ENCODE measurements around the gene CHAC1. TPM values are rescaled to one million over a fixed set of nuclear protein-coding genes. Genes with fewer than 3 reads are reported as not detected.

Gene CHAC1
- total RNA-seq, 1 donor from 2014 or later: 25.3 TPM

GRCh38 chr15:40968290-40969085, 15.2 kb downstream of the CHAC1 start:
- Histone ChIP-seq H3K36me3 (no peaks in the 10 kb centered on the region), H3K9me3 (no peaks in the 10 kb centered on the region), H3K4me3 (no peak overlapping the region), H3K27me3 (no peaks in the 10 kb centered on the region), H3K27ac (no peak overlapping the region), H3K4me1 (peaks cover 25% of the 10 kb centered on the region)
- intact Hi-C loops (cut with DNase I): no loop called here
- TF ChIP-seq CTCF (IDR thresholded peaks at IDR 0.05) (no peak), POLR2A (IDR thresholded peaks at IDR 0.05) (no peak), POLR2AphosphoS5 (IDR thresholded peaks at IDR 0.05; ENCODE audit: insufficient read depth in 1 of 2, low read depth in 1 of 2) (no peak)
- DNase-seq (ENCODE audit: extremely low spot score in 2 of 2): no peak

- Histone ChIP-seq H3K9me3 (no peaks in the 10 kb centered on the region), H3K4me3 (no peak overlapping the region)
- intact Hi-C loops (cut with DNase I): no loop called here
Measured at GRCh38 chr15:40969363-40969762, 16.1 kb downstream of the CHAC1 start.

GRCh38 chr15:40974879-40975278, 21.6 kb downstream of the CHAC1 start:
- no peaks in the 10 kb centered on the region for H3K9me3 ChIP-seq
- intact Hi-C loops (cut with DNase I): no loop called here
- no peaks in the 10 kb centered on the region for H3K27me3 ChIP-seq
- H3K36me3 ChIP-seq: peaks cover 0 to 9% of the 10 kb centered on the region in 2 donors
- no peak overlapping the region for H3K27ac ChIP-seq
- H3K4me3 ChIP-seq: no peak overlapping the region
- DNase-seq (ENCODE audit: extremely low spot score in 2 of 2): no peak
- peaks cover 8% of the 10 kb centered on the region for H3K4me1 ChIP-seq
- no peak for TF ChIP-seq POLR2AphosphoS5 (IDR thresholded peaks at IDR 0.05; ENCODE audit: insufficient read depth in 1 of 2, low read depth in 1 of 2)
- TF ChIP-seq CTCF (IDR thresholded peaks at IDR 0.05): no peak
- TF ChIP-seq POLR2A (IDR thresholded peaks at IDR 0.05): no peak

More at GRCh38 chr15:40969363-40969762, 16.1 kb downstream of the CHAC1 start:
- H3K36me3 ChIP-seq: no peaks in the 10 kb centered on the region
- TF ChIP-seq CTCF (IDR thresholded peaks at IDR 0.05) (no peak), POLR2AphosphoS5 (IDR thresholded peaks at IDR 0.05; ENCODE audit: insufficient read depth in 1 of 2, low read depth in 1 of 2) (no peak), POLR2A (IDR thresholded peaks at IDR 0.05) (no peak)
- DNase-seq (ENCODE audit: extremely low spot score in 2 of 2): no peak
- no peak overlapping the region for H3K27ac ChIP-seq
- peaks cover 25% of the 10 kb centered on the region for H3K4me1 ChIP-seq
- H3K27me3 ChIP-seq: no peaks in the 10 kb centered on the region

GRCh38 chr15:40976819-40977218, 23.5 kb downstream of the CHAC1 start:
- H3K27ac ChIP-seq: no peak overlapping the region
- TF ChIP-seq POLR2A (IDR thresholded peaks at IDR 0.05): no peak
- TF ChIP-seq CTCF (IDR thresholded peaks at IDR 0.05): no peak
- no peak for TF ChIP-seq POLR2AphosphoS5 (IDR thresholded peaks at IDR 0.05; ENCODE audit: insufficient read depth in 1 of 2, low read depth in 1 of 2)
- H3K27me3 ChIP-seq: no peaks in the 10 kb centered on the region
- H3K36me3 ChIP-seq: peaks cover 0 to 28% of the 10 kb centered on the region in 2 donors
- intact Hi-C loops (cut with DNase I): no loop called here
- no peak overlapping the region for H3K4me3 ChIP-seq
- peaks cover 8% of the 10 kb centered on the region for H3K4me1 ChIP-seq
- no peak for DNase-seq (ENCODE audit: extremely low spot score in 2 of 2)
- no peaks in the 10 kb centered on the region for H3K9me3 ChIP-seq

GRCh38 chr15:40978141-40978540, 24.9 kb downstream of the CHAC1 start:
- no peak for DNase-seq (ENCODE audit: extremely low spot score in 2 of 2)
- peaks cover 0 to 42% of the 10 kb centered on the region in 2 donors for H3K36me3 ChIP-seq

More at GRCh38 chr15:40978141-40978540, 24.9 kb downstream of the CHAC1 start:
- H3K27me3 ChIP-seq: no peaks in the 10 kb centered on the region
- intact Hi-C loops (cut with DNase I): no loop called here
- TF ChIP-seq POLR2AphosphoS5 (IDR thresholded peaks at IDR 0.05; ENCODE audit: insufficient read depth in 1 of 2, low read depth in 1 of 2) (no peak), POLR2A (IDR thresholded peaks at IDR 0.05) (no peak), CTCF (IDR thresholded peaks at IDR 0.05) (no peak)
- no peaks in the 10 kb centered on the region for H3K9me3 ChIP-seq
- H3K27ac ChIP-seq: no peak overlapping the region
- no peaks in the 10 kb centered on the region for H3K4me1 ChIP-seq
- no peak overlapping the region for H3K4me3 ChIP-seq
